NK-92 treated with Interleukin-12 subunit alpha and Interleukin-12 subunit beta, amount 100 ng/mL, for 24 hours (cell line): ENCODE data around the gene ATG4A.

Experiments used
- DNase-seq: peaks from one replicate; lab custom pipeline; 2025; lab: John Stamatoyannopoulos, UW

ATG4A gene

GRCh38 chrX:108091264-108091877 lies at the start of gene ATG4A, which contains the start of gene PSMD10:
ATG4A (plus strand) TSS chrX:108091778; CDS start chrX:108091827, 49 bp downstream.
PSMD10 (minus strand) TSS chrX:108091542; CDS start chrX:108091520, 22 bp downstream.
- peak; percentile 78 for DNase-seq

GRCh38 chrX:108044554-108045256 lies 46.9 kb upstream of the ATG4A start, which contains the start of gene VSIG1:
VSIG1 (plus strand) TSS chrX:108045065; CDS start chrX:108045131, 66 bp downstream.
- no peak for DNase-seq

- DNase-seq, result no peak
Observed at GRCh38 chrX:108049649-108050048, 41.9 kb upstream of the ATG4A start.

GRCh38 chrX:108053218-108053617 lies 38.4 kb upstream of the ATG4A start:
- DNase-seq, result no peak

- no peak for DNase-seq
Observed at GRCh38 chrX:108055546-108055945, 36.0 kb upstream of the ATG4A start.

GRCh38 chrX:108059801-108060200 lies 31.8 kb upstream of the ATG4A start:
- DNase-seq, result no peak

- DNase-seq, result no peak
Observed at GRCh38 chrX:108064001-108064400, 27.6 kb upstream of the ATG4A start.

GRCh38 chrX:108064613-108065012 lies 27.0 kb upstream of the ATG4A start:
- no peak for DNase-seq

GRCh38 chrX:108068121-108068520 lies 23.5 kb upstream of the ATG4A start:
- no peak for DNase-seq

- DNase-seq, result no peak
Observed at GRCh38 chrX:108070891-108071290, 20.7 kb upstream of the ATG4A start.

- no peak for DNase-seq
Observed at GRCh38 chrX:108071578-108071977, 20.0 kb upstream of the ATG4A start.

- no peak for DNase-seq
Observed at GRCh38 chrX:108072746-108073145, 18.8 kb upstream of the ATG4A start.

- no peak for DNase-seq
Observed at GRCh38 chrX:108081110-108081509, 10.5 kb upstream of the ATG4A start.

- DNase-seq, result no peak
Observed at GRCh38 chrX:108087792-108088191, 3.8 kb upstream of the ATG4A start.

- no peak for DNase-seq
Observed at GRCh38 chrX:108088511-108088910, 3.1 kb upstream of the ATG4A start.

GRCh38 chrX:108090491-108091263 lies 901 bp upstream of the ATG4A start:
- DNase-seq, result no peak

GRCh38 chrX:108091878-108092291 lies 307 bp downstream of the ATG4A start:
- DNase-seq, result peak; percentile 29

GRCh38 chrX:108097380-108097779 lies 5.8 kb downstream of the ATG4A start:
- DNase-seq, result no peak

GRCh38 chrX:108105473-108105872 lies 13.9 kb downstream of the ATG4A start:
- no peak for DNase-seq

- no peak for DNase-seq
Observed at GRCh38 chrX:108114541-108114940, 23.0 kb downstream of the ATG4A start.

GRCh38 chrX:108117988-108118387 lies 26.4 kb downstream of the ATG4A start:
- no peak for DNase-seq

- DNase-seq, result no peak
Observed at GRCh38 chrX:108121291-108121690, 29.7 kb downstream of the ATG4A start.

- DNase-seq, result no peak
Observed at GRCh38 chrX:108122748-108123147, 31.2 kb downstream of the ATG4A start.
